C4-2B (cell line): ENCODE data around the gene PGBD5.

Source experiments
- CTCF ChIP-seq: fragments of 450-650 bp; conservative IDR thresholded peaks from 2 replicates; pipeline ENCODE4 v1.5.1; 2017; ENCODE audit warnings: mild to moderate bottlenecking
- ZFX ChIP-seq: fragments of 450-650 bp; IDR thresholded peaks from 2 replicates; pipeline ENCODE4 v1.6.1; 2017

- TF ChIP-seq CTCF (no peak), ZFX (no peak)
Measured at GRCh38 chr1:230423951-230424350, 2.2 kb downstream of the PGBD5 start.
